Immature natural killer cell (primary cell): Measurements from ENCODE around the gene RALBP1. TPM values are rescaled to one million over a fixed set of nuclear protein-coding genes. Genes with fewer than 3 reads are reported as not detected.
A peak's percentile ranks its signal among the peaks of the same experiment; 100 is the strongest.

Experiments used
- DNase-seq, 3 donors: peaks; one replicate each; pipeline ENCODE4 v3.0.0; 2022; ENCODE audit warnings: mixed read lengths in 1 of 3
- H3K27ac Mint-ChIP-seq, 6 donors: one replicate each; pipeline ENCODE4 v1.8.0; 2020; ENCODE audit warnings: mixed read lengths in 6 of 6, mild to moderate bottlenecking in 5 of 6, inconsistent platforms in 4 of 6, moderate library complexity in 3 of 6
- H3K27me3 Mint-ChIP-seq, 3 donors: one replicate each; pipeline ENCODE4 v1.8.0; 2020 to 2021; ENCODE audit warnings: low read depth in 3 of 3, mild to moderate bottlenecking in 3 of 3, mixed read lengths in 3 of 3, moderate library complexity in 3 of 3, inconsistent platforms in 1 of 3
- H3K36me3 Mint-ChIP-seq, 3 donors: one replicate each; pipeline ENCODE4 v1.8.0; 2020; ENCODE audit warnings: mixed read lengths in 3 of 3, inconsistent platforms in 2 of 3, mild to moderate bottlenecking in 2 of 3
- H3K4me1 Mint-ChIP-seq, 2 donors: one replicate each; pipeline ENCODE4 v1.8.0; 2020; ENCODE audit warnings: inconsistent platforms in 2 of 2, mild to moderate bottlenecking in 2 of 2, mixed read lengths in 2 of 2, moderate library complexity in 1 of 2
- H3K4me3 Mint-ChIP-seq, 5 donors: one replicate each; pipeline ENCODE4 v1.8.0; 2020; ENCODE audit warnings: mild to moderate bottlenecking in 5 of 5, mixed read lengths in 5 of 5, inconsistent platforms in 3 of 5, moderate library complexity in 3 of 5
- H3K9me3 Mint-ChIP-seq, 6 donors: one replicate each; pipeline ENCODE4 v1.8.0; 2020; ENCODE audit warnings: mild to moderate bottlenecking in 6 of 6, mixed read lengths in 6 of 6, inconsistent platforms in 4 of 6, moderate library complexity in 3 of 6
- polyA plus RNA-seq, 3 donors: library from polyadenylated mRNA; unstranded; fragments of 300-500 nt; fragmentation: Illumina TruSeq; gene quantifications; one replicate each; pipeline ENCODE4 v1.2.3, GENCODE V29; 2021

Gene RALBP1
- polyA plus RNA-seq, 3 donors from 2014 or later, result 47.8 to 71.2 (median 50.1) TPM

DNA sequence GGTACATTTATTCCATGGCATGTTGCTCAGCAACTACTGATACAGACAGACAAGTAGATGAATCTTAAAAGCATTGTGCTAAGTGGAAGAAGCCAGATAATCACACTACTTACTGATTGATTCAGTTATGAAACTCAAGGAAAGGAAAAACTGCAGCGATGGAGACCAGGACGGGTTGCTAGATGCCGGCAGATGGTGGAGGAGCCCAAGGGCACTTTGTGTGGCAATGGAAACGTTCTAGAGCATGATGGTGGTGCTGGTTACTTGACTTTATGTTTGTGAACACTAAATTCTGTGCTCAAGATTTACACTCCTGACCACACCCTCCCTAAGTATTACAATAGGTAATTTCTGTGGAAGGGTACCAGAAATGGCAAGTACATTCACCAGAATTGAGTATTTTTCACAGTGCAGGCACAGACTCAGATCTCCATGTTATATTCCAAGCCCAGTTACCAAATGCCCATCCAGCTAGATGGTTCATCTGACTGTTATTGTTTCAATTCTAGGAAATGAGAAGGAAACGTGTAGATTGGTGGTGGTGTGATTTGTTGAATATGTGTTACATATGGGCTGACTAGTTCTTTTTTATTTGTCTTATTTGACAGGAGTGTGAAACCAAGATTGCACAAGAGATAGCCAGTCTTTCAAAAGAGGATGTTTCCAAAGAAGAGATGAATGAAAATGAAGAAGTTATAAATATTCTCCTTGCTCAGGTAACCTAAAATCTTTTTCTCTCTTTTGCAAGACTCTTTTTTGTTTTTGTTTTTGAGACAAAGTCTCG, 55.1 kb downstream of the RALBP1 start:
- peaks cover 5 to 15% of the 10 kb centered on the region in 2 donors for H3K4me1 Mint-ChIP-seq
- no peak for DNase-seq
- peaks cover 23 to 66% (median 29%) of the 10 kb centered on the region in 3 donors for H3K36me3 Mint-ChIP-seq
- no peak overlapping the region for H3K4me3 Mint-ChIP-seq
- peaks cover 0 to 2% (median 0%) of the 10 kb centered on the region in 3 donors for H3K27me3 Mint-ChIP-seq
- peak overlapping the region in 2 of 6 donors; percentile 56 to 66 for H3K27ac Mint-ChIP-seq
- H3K9me3 Mint-ChIP-seq, result no peaks in the 10 kb centered on the region

DNA sequence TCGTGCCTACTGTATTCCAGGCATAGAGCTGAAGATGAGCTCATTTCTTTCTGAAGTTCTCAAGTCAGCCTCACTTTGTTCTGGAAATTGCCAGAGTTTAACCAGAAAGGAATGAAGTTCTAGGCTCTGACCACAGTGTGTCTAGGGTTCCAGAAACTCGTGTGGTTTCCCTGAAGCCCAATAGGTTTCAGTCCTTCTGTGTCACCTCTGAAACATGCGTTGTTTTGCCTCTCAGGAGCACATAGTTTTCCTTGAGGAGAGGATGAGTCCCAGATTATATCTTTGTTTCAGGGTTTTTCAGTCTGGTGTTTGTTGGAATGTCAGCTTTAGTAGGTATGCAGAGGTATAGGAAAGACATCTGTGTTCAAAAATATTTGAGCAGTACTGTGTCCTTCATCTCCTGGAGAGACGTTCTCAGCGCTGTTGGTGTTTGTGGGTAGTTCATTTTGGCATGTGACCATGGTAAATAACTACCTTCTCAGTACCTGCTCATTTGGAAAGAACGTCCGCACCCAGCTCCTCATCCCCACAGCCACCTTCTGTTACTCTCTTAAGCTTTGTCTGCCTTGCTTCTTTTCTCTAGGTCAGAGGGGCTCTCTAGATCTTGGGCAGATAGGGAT, 56.6 kb downstream of the RALBP1 start:
- H3K36me3 Mint-ChIP-seq, result peaks cover 25 to 68% (median 27%) of the 10 kb centered on the region in 3 donors
- H3K27ac Mint-ChIP-seq, result peak overlapping the region in 1 of 6 donors; percentile 49
- no peaks in the 10 kb centered on the region for H3K27me3 Mint-ChIP-seq
- peaks cover 5 to 15% of the 10 kb centered on the region in 2 donors for H3K4me1 Mint-ChIP-seq
- H3K9me3 Mint-ChIP-seq, result no peaks in the 10 kb centered on the region
- DNase-seq, result no peak
- H3K4me3 Mint-ChIP-seq, result no peak overlapping the region

DNA sequence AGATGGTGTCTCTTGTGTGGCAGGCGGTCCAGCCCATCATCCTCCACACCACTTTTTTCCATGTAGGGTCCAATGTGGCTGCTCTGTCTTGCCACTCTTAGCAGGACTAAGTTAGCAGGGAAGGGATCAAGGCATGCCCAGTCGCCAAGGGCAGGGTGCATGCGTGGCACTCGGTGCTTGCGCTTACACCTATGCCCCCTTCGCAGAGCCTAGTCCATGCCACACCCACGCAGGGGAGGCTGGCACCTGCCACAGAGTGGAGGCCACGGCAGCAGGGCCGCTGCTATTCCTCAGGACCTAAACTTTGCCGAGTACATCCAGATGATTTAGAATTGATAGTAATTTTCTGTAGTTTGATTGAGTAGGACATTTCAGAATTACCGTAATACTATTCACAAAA, 59.5 kb downstream of the RALBP1 start:
- Mint-ChIP-seq H3K36me3 (peaks cover 11 to 48% (median 16%) of the 10 kb centered on the region in 3 donors), H3K9me3 (no peaks in the 10 kb centered on the region), H3K27ac (no peak overlapping the region), H3K27me3 (no peaks in the 10 kb centered on the region), H3K4me3 (no peak overlapping the region), H3K4me1 (peaks cover 5 to 10% of the 10 kb centered on the region in 2 donors)
- DNase-seq, result no peak

DNA sequence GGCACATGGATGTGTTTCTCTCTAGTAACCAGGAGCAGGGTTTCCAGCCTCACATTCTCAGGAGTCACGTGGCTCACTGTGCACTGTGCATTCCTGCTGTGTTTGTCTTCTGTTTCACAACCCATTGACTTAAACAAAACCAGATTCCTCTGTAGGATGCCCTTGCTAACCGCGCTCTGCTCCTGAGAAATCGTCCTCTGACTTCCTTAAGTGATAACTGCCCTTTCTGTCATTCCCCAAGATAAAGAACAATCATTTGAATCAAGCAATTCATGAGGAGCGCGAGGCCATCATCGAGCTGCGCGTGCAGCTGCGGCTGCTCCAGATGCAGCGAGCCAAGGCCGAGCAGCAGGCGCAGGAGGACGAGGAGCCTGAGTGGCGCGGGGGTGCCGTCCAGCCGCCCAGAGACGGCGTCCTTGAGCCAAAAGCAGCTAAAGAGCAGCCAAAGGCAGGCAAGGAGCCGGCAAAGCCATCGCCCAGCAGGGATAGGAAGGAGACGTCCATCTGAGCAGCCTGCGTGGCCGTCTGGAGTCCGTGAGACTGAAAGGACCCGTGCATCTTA, 60.2 kb downstream of the RALBP1 start:
- Mint-ChIP-seq H3K4me3 (no peak overlapping the region), H3K27ac (no peak overlapping the region), H3K27me3 (no peaks in the 10 kb centered on the region), H3K9me3 (no peaks in the 10 kb centered on the region), H3K36me3 (peaks cover 6 to 42% (median 20%) of the 10 kb centered on the region in 3 donors), H3K4me1 (peaks cover 2 to 3% of the 10 kb centered on the region in 2 donors)
- no peak for DNase-seq

DNA sequence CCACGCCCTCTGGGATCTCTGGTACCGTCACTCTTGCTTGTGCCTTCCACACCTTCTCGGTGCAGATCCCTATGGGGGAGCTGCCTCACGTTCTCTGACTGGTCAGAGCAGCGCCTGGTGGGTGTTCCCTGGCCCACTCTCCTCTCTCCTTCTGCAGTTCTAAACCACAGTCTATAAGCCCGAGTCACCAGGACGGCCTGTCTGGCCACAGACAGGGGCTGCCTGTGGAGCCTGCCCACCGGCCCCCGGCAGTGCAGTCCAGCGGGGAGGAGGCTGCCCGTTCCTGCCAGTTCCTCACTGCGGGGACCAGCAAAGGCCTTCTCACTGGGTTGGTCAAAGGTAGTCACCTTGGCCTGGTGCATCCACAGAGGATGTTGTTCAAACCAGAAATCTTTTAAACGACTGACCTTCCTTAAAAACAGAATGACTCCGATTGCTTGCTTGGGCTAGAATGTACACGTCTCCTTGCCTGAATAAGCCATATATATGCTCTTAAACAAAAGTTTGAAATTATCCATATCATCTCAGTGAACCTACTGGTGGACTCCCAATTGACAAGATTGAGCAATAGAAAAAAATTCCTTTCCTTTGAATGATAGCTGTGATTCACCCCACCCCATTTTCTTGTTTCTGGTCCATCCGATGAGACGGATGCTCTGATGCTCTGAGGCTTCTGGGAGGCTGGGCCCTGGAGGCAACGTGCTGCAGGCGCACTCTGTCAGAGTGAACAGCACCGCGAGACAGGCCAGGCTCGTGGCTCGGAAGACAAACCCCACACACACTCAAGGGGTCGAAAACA, 61.2 kb downstream of the RALBP1 start:
- Mint-ChIP-seq H3K36me3 (peaks cover 4 to 35% (median 20%) of the 10 kb centered on the region in 3 donors), H3K9me3 (no peaks in the 10 kb centered on the region), H3K27me3 (no peaks in the 10 kb centered on the region), H3K4me3 (no peak overlapping the region), H3K27ac (no peak overlapping the region), H3K4me1 (peaks cover 0 to under 1% of the 10 kb centered on the region in 2 donors)
- no peak for DNase-seq

DNA sequence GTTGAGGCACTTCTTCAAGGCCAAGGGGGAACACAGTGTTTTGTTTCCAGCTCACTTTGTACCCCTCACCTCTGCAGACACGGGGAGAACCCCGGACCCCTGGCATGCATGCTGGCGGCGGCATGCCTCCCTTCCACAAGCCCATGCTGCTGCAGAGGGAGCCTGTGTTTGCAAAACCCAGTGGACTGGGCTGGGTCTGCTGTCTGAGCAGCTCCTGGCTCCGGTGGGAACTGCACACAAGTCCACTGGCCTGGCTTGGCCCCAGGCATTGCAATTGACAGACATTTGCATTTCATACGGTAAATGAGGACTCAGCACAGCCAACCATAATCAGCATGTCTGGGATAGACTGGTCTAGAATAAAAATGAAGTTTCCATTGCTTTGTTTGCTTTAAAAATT, 62.4 kb downstream of the RALBP1 start:
- peaks cover 6 to 31% (median 20%) of the 10 kb centered on the region in 3 donors for H3K36me3 Mint-ChIP-seq
- H3K27me3 Mint-ChIP-seq, result no peaks in the 10 kb centered on the region
- H3K4me3 Mint-ChIP-seq, result no peak overlapping the region
- H3K27ac Mint-ChIP-seq, result no peak overlapping the region
- H3K4me1 Mint-ChIP-seq, result peaks cover 0 to 1% of the 10 kb centered on the region in 2 donors
- DNase-seq, result no peak
- H3K9me3 Mint-ChIP-seq, result no peaks in the 10 kb centered on the region

DNA sequence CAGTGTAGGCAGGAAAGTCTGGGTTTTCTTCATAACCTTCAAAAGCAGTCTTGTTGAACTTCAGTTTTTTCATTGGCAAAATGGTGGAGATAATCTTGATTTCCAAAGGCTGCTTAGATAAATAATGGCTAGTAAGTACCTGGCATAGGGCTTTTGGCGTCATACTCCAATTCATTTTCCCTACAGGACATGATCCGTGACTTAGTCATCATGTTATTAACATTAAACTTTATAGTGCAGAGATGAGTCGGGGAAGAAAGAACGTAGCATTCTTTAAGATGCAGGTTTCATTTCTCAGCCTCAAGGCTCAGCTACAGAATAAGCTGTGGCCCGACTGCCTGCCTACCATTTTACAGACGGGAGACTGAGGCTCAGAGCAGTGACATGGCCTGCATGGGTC, 64.0 kb downstream of the RALBP1 start:
- peaks cover 6 to 18% (median 13%) of the 10 kb centered on the region in 3 donors for H3K36me3 Mint-ChIP-seq
- peaks cover 0 to 1% of the 10 kb centered on the region in 2 donors for H3K4me1 Mint-ChIP-seq

DNA sequence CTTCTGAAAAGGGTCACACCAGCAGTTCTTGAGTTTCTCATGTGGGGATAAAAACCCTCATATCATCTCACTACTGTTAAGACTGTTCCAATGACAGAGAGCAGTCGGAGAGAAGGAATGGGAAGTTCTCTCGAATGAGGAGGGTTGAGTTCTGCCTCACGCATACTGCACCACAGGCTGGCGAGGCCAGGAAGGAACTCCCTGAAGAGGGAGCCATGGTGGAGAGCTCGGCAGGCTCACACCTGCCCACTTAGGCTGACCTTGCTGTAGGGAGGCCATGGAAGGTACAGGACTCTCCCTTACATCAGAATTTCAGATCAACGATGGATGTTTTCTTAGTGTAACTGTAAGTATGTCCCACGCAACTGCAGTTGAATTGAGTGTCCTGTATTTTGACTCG, 64.6 kb downstream of the RALBP1 start:
- peaks cover 6 to 17% (median 13%) of the 10 kb centered on the region in 3 donors for H3K36me3 Mint-ChIP-seq
- H3K4me3 Mint-ChIP-seq, result no peak overlapping the region
- H3K9me3 Mint-ChIP-seq, result no peaks in the 10 kb centered on the region
- no peaks in the 10 kb centered on the region for H3K27me3 Mint-ChIP-seq
- DNase-seq, result no peak
- no peak overlapping the region for H3K27ac Mint-ChIP-seq
- peaks cover 0 to 1% of the 10 kb centered on the region in 2 donors for H3K4me1 Mint-ChIP-seq

More for the DNA sequence above, 64.0 kb downstream of the RALBP1 start:
- no peaks in the 10 kb centered on the region for H3K27me3 Mint-ChIP-seq
- H3K27ac Mint-ChIP-seq, result no peak overlapping the region
- DNase-seq, result no peak
- no peak overlapping the region for H3K4me3 Mint-ChIP-seq
- no peaks in the 10 kb centered on the region for H3K9me3 Mint-ChIP-seq

DNA sequence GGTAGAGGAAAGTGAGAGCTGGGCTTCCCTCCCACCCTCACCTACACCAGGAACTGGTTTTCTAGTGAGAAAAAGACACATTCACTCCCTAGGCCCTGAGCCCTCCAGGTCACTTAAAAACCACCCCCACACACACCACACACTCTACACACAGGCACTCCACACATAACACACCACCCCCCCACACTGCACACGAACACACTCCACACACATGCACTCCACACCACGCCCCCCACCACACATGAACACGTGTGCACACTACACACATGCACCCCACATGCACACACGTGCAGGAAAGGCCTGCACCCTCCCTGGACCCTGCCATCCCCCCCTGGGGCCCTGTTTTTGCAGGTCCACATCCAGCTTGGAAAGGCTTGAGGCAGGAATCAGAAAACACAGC, 67.6 kb downstream of the RALBP1 start:
- DNase-seq, result no peak
- peaks cover 7 to 19% (median 14%) of the 10 kb centered on the region in 3 donors for H3K36me3 Mint-ChIP-seq
- peaks cover 0 to 1% of the 10 kb centered on the region in 2 donors for H3K4me1 Mint-ChIP-seq
- no peaks in the 10 kb centered on the region for H3K9me3 Mint-ChIP-seq
- H3K4me3 Mint-ChIP-seq, result no peak overlapping the region
- H3K27me3 Mint-ChIP-seq, result no peaks in the 10 kb centered on the region
- peak overlapping the region in 4 of 6 donors; percentile 2 to 48 (median 32) for H3K27ac Mint-ChIP-seq

DNA sequence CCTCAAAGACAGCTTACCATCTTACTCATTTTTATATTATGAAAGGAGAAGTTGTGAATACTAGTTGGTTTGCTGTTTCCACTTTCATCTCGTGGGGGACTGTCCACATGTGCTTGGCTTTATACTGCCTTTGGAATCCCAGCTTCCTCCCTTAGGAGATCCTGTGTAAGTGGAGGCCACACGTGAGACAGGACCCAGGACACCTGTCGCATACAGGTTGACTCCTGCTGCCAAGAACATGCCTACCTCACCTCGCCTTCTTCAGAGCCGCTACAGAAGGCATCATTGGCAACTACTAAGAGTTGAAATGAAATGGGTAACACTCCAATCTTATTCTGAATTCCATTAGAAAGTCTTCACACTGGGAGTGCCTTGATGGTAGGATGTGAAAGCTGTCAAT, 69.7 kb downstream of the RALBP1 start:
- Mint-ChIP-seq H3K27me3 (no peaks in the 10 kb centered on the region), H3K9me3 (no peaks in the 10 kb centered on the region), H3K27ac (no peak overlapping the region), H3K36me3 (peaks cover 14 to 34% (median 26%) of the 10 kb centered on the region in 3 donors), H3K4me1 (peaks cover 0 to 1% of the 10 kb centered on the region in 2 donors), H3K4me3 (no peak overlapping the region)
- no peak for DNase-seq

DNA sequence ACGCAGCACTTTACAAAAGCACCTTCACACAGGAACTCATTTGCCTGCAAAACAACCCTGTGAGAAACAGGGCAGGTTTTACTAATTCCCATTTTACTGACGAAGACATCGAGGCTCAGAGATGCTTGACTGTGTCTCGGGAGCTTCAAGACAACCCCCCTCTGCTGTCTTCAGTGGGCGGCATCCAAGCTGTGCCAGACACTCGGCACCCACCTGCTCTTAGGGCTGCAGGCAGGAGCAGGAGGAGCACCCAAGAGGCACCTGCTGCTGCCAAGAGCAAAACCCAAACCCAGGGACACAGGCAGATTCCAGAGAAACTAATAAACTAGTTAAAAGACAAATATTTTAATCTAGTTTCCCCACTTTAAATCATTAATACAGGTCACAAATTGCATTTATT, 71.2 kb downstream of the RALBP1 start:
- Mint-ChIP-seq H3K27ac (peak overlapping the region in 1 of 6 donors; percentile 19), H3K4me3 (no peak overlapping the region), H3K9me3 (no peaks in the 10 kb centered on the region), H3K27me3 (no peaks in the 10 kb centered on the region), H3K4me1 (peaks cover 0 to 1% of the 10 kb centered on the region in 2 donors), H3K36me3 (peaks cover 14 to 44% (median 22%) of the 10 kb centered on the region in 3 donors)
- no peak for DNase-seq

DNA sequence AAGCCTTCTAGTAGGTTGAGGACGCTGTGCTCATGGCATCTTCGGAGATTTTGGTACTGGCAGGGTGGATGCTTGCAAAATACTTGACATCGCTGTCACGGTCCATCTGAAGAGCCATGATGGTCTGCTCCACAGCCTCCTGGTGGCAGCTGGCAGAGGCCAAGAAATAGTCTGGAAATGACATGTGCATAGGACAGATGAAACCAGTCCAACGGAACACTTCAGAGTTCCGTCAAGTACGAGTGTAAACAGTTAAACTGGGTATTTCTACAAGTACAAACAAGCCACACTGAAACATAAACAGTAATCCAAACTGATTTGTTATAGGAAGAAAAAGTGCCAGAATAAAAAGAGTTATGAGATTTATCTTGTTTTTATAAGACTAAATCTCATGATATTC, 72.5 kb downstream of the RALBP1 start:
- no peak overlapping the region for H3K27ac Mint-ChIP-seq

DNA sequence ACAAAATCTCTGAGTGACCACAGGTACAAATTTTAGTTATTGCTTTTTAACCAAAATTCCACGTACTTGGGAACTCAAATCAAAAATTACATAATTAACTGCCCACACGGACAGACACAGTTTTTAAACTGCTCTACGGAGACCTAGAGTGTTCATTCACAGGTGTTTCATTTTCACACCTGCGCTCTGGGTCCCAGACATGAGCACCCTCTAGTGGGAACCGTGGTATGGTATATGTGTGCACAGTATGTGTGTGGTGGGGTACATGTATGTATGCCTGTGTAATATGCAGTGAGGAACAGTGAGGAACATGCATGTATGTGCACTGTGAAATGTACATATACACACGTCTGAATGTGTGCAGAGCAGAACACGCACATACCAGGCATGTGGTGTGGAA, 74.1 kb downstream of the RALBP1 start:
- Mint-ChIP-seq H3K36me3 (peaks cover 34 to 65% (median 34%) of the 10 kb centered on the region in 3 donors), H3K4me3 (no peak overlapping the region), H3K9me3 (peaks cover 0 to 4% (median 0%) of the 10 kb centered on the region in 6 donors), H3K27me3 (no peaks in the 10 kb centered on the region), H3K4me1 (no peaks in the 10 kb centered on the region), H3K27ac (peak overlapping the region in 2 of 6 donors; percentile 13 to 29)
- DNase-seq, result no peak

More for the DNA sequence above, 72.5 kb downstream of the RALBP1 start:
- Mint-ChIP-seq H3K4me1 (no peaks in the 10 kb centered on the region), H3K36me3 (peaks cover 22 to 54% (median 30%) of the 10 kb centered on the region in 3 donors), H3K4me3 (no peak overlapping the region), H3K27me3 (no peaks in the 10 kb centered on the region), H3K9me3 (peaks cover 0 to 4% (median 0%) of the 10 kb centered on the region in 6 donors)
- no peak for DNase-seq
